C4-2B (cell line): Measurements from ENCODE around the gene PDLIM7.

ENCODE experiments used
- CTCF ChIP-seq: fragments of 450-650 bp; conservative IDR thresholded peaks from 2 replicates; pipeline ENCODE4 v1.5.1; 2017; ENCODE audit warnings: mild to moderate bottlenecking
- ZFX ChIP-seq: fragments of 450-650 bp; IDR thresholded peaks from 2 replicates; pipeline ENCODE4 v1.6.1; 2017

DNA sequence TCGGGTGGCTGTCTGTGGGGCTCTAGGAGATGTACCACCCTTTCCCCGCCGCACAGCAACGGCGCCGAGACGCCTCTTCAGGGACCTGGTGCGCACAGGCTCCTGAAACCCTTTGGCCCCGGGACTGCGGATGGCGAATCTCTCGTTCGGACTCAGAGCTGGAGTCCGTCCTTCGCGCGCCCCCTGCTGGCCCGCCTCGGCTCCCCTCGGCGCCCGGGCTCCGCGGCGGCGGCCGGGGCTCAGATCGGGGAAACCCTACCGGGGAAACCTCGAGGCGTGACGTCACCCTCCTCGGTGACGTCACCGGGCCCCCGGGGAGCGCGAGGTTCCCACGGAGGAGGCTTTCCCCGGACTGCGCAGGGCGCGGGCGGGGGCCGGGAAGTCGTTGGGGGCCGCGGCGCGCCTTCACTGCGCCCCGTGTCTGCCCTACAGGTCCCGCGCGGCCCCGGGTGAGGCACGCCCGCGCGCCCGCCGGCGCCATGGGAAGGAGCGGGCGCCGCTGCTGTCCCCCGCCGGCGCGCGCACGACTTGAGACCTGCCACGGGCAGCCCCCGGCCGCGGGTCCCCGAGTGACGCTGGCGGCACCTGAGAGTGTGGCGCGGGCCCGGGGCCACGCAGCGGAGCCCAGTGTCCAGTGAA lies 42.9 kb downstream of the PDLIM7 start:
- TF ChIP-seq CTCF (peak; percentile 90), ZFX (no peak)
